Measurements from ENCODE around the gene ZFP3.
"Not testable (repeated sequence)": the region's sequence is repeated elsewhere in the genome, so short reads cannot be mapped to it uniquely, and the experiment has no call there.

ZFP3 gene

GRCh38 chr17:5132503-5133225 is 54.4 kb downstream of the ZFP3 start:
- not testable (repeated sequence) for H4K20me1 ChIP-seq (ENCODE audit: insufficient read depth, low read length); H3K9ac ChIP-seq (ENCODE audit: low read depth, low read length); H3K4me1 ChIP-seq (ENCODE audit: insufficient read depth, low read length); H3K79me2 ChIP-seq (ENCODE audit: insufficient read depth, low read length); H3K27me3 ChIP-seq (ENCODE audit: insufficient read depth, low read length, poor library complexity); DNase-seq; H3K36me3 ChIP-seq (ENCODE audit: insufficient read depth, low read length); ATAC-seq (ENCODE audit: insufficient read depth, low read depth); H3K4me3 ChIP-seq (ENCODE audit: low read depth in 1 of 2, low read length in 2 of 2); H3K27ac ChIP-seq (ENCODE audit: low read length); H3K4me2 ChIP-seq (ENCODE audit: insufficient read depth, low read length); H2AFZ ChIP-seq (ENCODE audit: low read depth, low read length); H3K9me3 ChIP-seq (ENCODE audit: insufficient read depth, low read length, severe bottlenecking)

- no peaks in the 10 kb centered on the region for H3K36me3 ChIP-seq (ENCODE audit: insufficient read depth, low read length)
- H3K27me3 ChIP-seq (ENCODE audit: insufficient read depth, low read length, poor library complexity): peaks cover 3% of the 10 kb centered on the region
- no peak overlapping the region for H3K9ac ChIP-seq (ENCODE audit: low read depth, low read length)
- no peaks in the 10 kb centered on the region for H3K9me3 ChIP-seq (ENCODE audit: insufficient read depth, low read length, severe bottlenecking)
- no peak overlapping the region for H3K4me2 ChIP-seq (ENCODE audit: insufficient read depth, low read length)
- TF ChIP-seq EZH2 (IDR thresholded peaks at IDR 0.05; ENCODE audit: borderline replicate concordance, low read depth, low read length, severe bottlenecking): no peak
- TF ChIP-seq CTCF (IDR thresholded peaks at IDR 0.05; ENCODE audit: borderline replicate concordance, extremely low read depth, low read length, poor library complexity, severe bottlenecking): no peak
- no peak overlapping the region for H3K4me3 ChIP-seq (ENCODE audit: low read depth in 1 of 2, low read length in 2 of 2)
- DNase-seq (no peak), ATAC-seq (ENCODE audit: insufficient read depth, low read depth) (no peak)
- H3K4me1 ChIP-seq (ENCODE audit: insufficient read depth, low read length): no peaks in the 10 kb centered on the region
- no peak overlapping the region for H3K27ac ChIP-seq (ENCODE audit: low read length)
- no peak overlapping the region for H2AFZ ChIP-seq (ENCODE audit: low read depth, low read length)
- no peaks in the 10 kb centered on the region for H4K20me1 ChIP-seq (ENCODE audit: insufficient read depth, low read length)
- H3K79me2 ChIP-seq (ENCODE audit: insufficient read depth, low read length): no peaks in the 10 kb centered on the region
Observed at GRCh38 chr17:5133311-5133710, 55.0 kb downstream of the ZFP3 start.

GRCh38 chr17:5133961-5134360 is 55.7 kb downstream of the ZFP3 start:
- H2AFZ ChIP-seq (ENCODE audit: low read depth, low read length); H3K79me2 ChIP-seq (ENCODE audit: insufficient read depth, low read length); H3K4me1 ChIP-seq (ENCODE audit: insufficient read depth, low read length); DNase-seq; H3K9ac ChIP-seq (ENCODE audit: low read depth, low read length); H4K20me1 ChIP-seq (ENCODE audit: insufficient read depth, low read length); H3K9me3 ChIP-seq (ENCODE audit: insufficient read depth, low read length, severe bottlenecking); H3K4me3 ChIP-seq (ENCODE audit: low read depth in 1 of 2, low read length in 2 of 2); ATAC-seq (ENCODE audit: insufficient read depth, low read depth); H3K27me3 ChIP-seq (ENCODE audit: insufficient read depth, low read length, poor library complexity); H3K4me2 ChIP-seq (ENCODE audit: insufficient read depth, low read length); H3K27ac ChIP-seq (ENCODE audit: low read length); H3K36me3 ChIP-seq (ENCODE audit: insufficient read depth, low read length): not testable (repeated sequence)

DNA sequence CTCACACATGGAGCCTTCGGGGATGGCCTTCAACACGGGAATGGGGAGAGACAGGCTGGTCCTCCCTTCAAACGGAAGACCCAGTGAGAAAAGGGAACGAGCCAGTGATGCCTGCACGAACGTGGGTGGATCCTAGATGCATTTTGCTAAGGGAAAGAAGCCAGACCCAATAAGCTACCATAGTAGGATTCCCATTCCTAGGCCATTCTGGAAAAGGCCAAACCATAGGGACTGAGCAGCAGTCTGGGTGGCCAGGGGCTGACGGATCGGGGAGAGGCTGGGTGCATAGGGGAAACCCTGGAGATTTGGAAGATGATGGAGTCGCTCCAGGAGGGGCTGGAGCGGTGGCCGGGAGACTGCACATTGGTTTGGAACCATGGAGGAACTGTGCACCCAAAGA is 56.3 kb downstream of the ZFP3 start:
- H3K4me2 ChIP-seq (ENCODE audit: insufficient read depth, low read length); ATAC-seq (ENCODE audit: insufficient read depth, low read depth); H3K27me3 ChIP-seq (ENCODE audit: insufficient read depth, low read length, poor library complexity); H3K27ac ChIP-seq (ENCODE audit: low read length); DNase-seq; H3K36me3 ChIP-seq (ENCODE audit: insufficient read depth, low read length); H3K4me3 ChIP-seq (ENCODE audit: low read depth in 1 of 2, low read length in 2 of 2); H3K79me2 ChIP-seq (ENCODE audit: insufficient read depth, low read length); H3K9me3 ChIP-seq (ENCODE audit: insufficient read depth, low read length, severe bottlenecking); H3K4me1 ChIP-seq (ENCODE audit: insufficient read depth, low read length); H2AFZ ChIP-seq (ENCODE audit: low read depth, low read length); H3K9ac ChIP-seq (ENCODE audit: low read depth, low read length); H4K20me1 ChIP-seq (ENCODE audit: insufficient read depth, low read length): not testable (repeated sequence)

GRCh38 chr17:5135131-5135712 is 57.0 kb downstream of the ZFP3 start:
- not testable (repeated sequence) for DNase-seq; H3K36me3 ChIP-seq (ENCODE audit: insufficient read depth, low read length); H3K9me3 ChIP-seq (ENCODE audit: insufficient read depth, low read length, severe bottlenecking); H3K79me2 ChIP-seq (ENCODE audit: insufficient read depth, low read length); H3K4me1 ChIP-seq (ENCODE audit: insufficient read depth, low read length); H2AFZ ChIP-seq (ENCODE audit: low read depth, low read length); H3K27ac ChIP-seq (ENCODE audit: low read length); H3K4me3 ChIP-seq (ENCODE audit: low read depth in 1 of 2, low read length in 2 of 2); H4K20me1 ChIP-seq (ENCODE audit: insufficient read depth, low read length); H3K4me2 ChIP-seq (ENCODE audit: insufficient read depth, low read length); H3K27me3 ChIP-seq (ENCODE audit: insufficient read depth, low read length, poor library complexity); ATAC-seq (ENCODE audit: insufficient read depth, low read depth); H3K9ac ChIP-seq (ENCODE audit: low read depth, low read length)

All from DND-41 (cell line).